SK-N-SH (cell line): ENCODE data around the gene EEF1AKMT3. TPM values are rescaled to one million over a fixed set of nuclear protein-coding genes. Genes with fewer than 3 reads are reported as not detected.

Experiments used
- CHD2 ChIP-seq: fragments of 150-350 bp; IDR thresholded peaks from 2 replicates; pipeline ENCODE4 v1.6.1; 2018; ENCODE audit warnings: low read length; ENCODE audit not compliant: partially characterized antibody
- ELF1 ChIP-seq: IDR thresholded peaks from 2 replicates; pipeline ENCODE4 v1.4.0; 2012
- EP300 ChIP-seq, 2 experiments: IDR thresholded peaks; 2 replicates each; pipeline versions ENCODE4 v1.4.0 to v1.6.1; 2012; ENCODE audit warnings: borderline replicate concordance in 1 of 2, low read depth in 1 of 2, low read length in 1 of 2
- EZH2phosphoT487 ChIP-seq: fragments of 200-600 bp; sonication (generic); IDR thresholded peaks from 2 replicates; pipeline ENCODE4 v1.6.1; 2017; ENCODE audit warnings: low read depth, mixed run types, mild to moderate bottlenecking, antibody characterized with exemption, moderate library complexity, borderline replicate concordance
- FOXM1 ChIP-seq: IDR thresholded peaks from 2 replicates; pipeline ENCODE4 v1.4.0; 2012; ENCODE audit warnings: low read depth, mild to moderate bottlenecking
- IRF3 ChIP-seq: fragments of 150-350 bp; IDR thresholded peaks from 2 replicates; pipeline ENCODE4 v1.6.1; 2016; ENCODE audit warnings: mild to moderate bottlenecking, low read depth, low read length
- JUND ChIP-seq: IDR thresholded peaks from 2 replicates; pipeline ENCODE4 v1.4.0; 2012
- MEF2A ChIP-seq: IDR thresholded peaks from 2 replicates; pipeline ENCODE4 v1.4.0; 2012; ENCODE audit warnings: low read depth, borderline replicate concordance
- MXI1 ChIP-seq: IDR thresholded peaks from 2 replicates; pipeline ENCODE4 v1.6.1; 2012; ENCODE audit warnings: mild to moderate bottlenecking, low read depth, low read length, improper control_type of control experiment
- NFIC ChIP-seq: IDR thresholded peaks from 2 replicates; pipeline ENCODE4 v1.4.0; 2012; ENCODE audit warnings: borderline replicate concordance
- NRF1 ChIP-seq: IDR thresholded peaks from 2 replicates; pipeline ENCODE4 v1.6.1; 2012; ENCODE audit warnings: low read depth, mild to moderate bottlenecking, low read length
- POLR2AphosphoS5 ChIP-seq: IDR thresholded peaks from 2 replicates; pipeline ENCODE4 v1.6.1; 2012; ENCODE audit warnings: low read depth, low read length
- RCOR1 ChIP-seq: fragments of 150-350 bp; IDR thresholded peaks from 2 replicates; pipeline ENCODE4 v1.6.1; 2017; ENCODE audit warnings: antibody characterized with exemption, low read length
- REST ChIP-seq: IDR thresholded peaks from 2 replicates; pipeline ENCODE4 v1.6.1; 2012; ENCODE audit warnings: mild to moderate bottlenecking, low read depth, low read length, moderate library complexity
- RFX5 ChIP-seq: IDR thresholded peaks from 2 replicates; pipeline ENCODE4 v1.6.1; 2012; ENCODE audit warnings: mild to moderate bottlenecking, improper control_type of control experiment, low read length
- RXRA ChIP-seq: IDR thresholded peaks from 2 replicates; pipeline ENCODE4 v1.4.0; 2012; ENCODE audit warnings: low read depth, mild to moderate bottlenecking, borderline replicate concordance
- SIN3A ChIP-seq: IDR thresholded peaks from 2 replicates; pipeline ENCODE4 v1.6.1; 2012; ENCODE audit warnings: low read depth, mild to moderate bottlenecking, low read length, moderate library complexity, borderline replicate concordance
- SMC3 ChIP-seq: IDR thresholded peaks from 2 replicates; pipeline ENCODE4 v1.6.1; 2012; ENCODE audit warnings: low read depth, low read length, improper control_type of control experiment
- TAF1 ChIP-seq: IDR thresholded peaks from 2 replicates; pipeline ENCODE4 v1.6.1; 2012; ENCODE audit warnings: low read depth, mild to moderate bottlenecking, low read length, moderate library complexity, borderline replicate concordance
- TCF12 ChIP-seq: IDR thresholded peaks from 2 replicates; pipeline ENCODE4 v1.4.0; 2012
- TEAD4 ChIP-seq: IDR thresholded peaks from 2 replicates; pipeline ENCODE4 v1.4.0; 2012; ENCODE audit warnings: mild to moderate bottlenecking, borderline replicate concordance; ENCODE audit not compliant: insufficient read depth
- USF1 ChIP-seq: IDR thresholded peaks from 2 replicates; pipeline ENCODE4 v1.4.0; 2012; ENCODE audit warnings: low read depth, borderline replicate concordance
- ZBTB33 ChIP-seq: IDR thresholded peaks from 2 replicates; pipeline ENCODE4 v1.4.0; 2012; ENCODE audit warnings: low read depth, borderline replicate concordance
- polyA plus RNA-seq, 3 experiments: library from polyadenylated mRNA; depleted of rRNA; stranded (reverse); fragments of >200 nt; gene quantifications; 2 replicates each; pipeline ENCODE4 v1.2.3, GENCODE V29; 2012

Gene EEF1AKMT3
- polyA plus RNA-seq, 1 of the 3 experiments (the other 2 are of a cell fraction), result 10.3 TPM

GRCh38 chr12:57751788-57752667 lies 20.4 kb upstream of the EEF1AKMT3 start, which contains the start of gene CDK4 (continued):
- TF ChIP-seq ZBTB33, result 0 out of 2 replicates have a peak, but pooled peaks have one; percentile 12
- TF ChIP-seq SMC3, result no peak
- TF ChIP-seq NRF1, result peak; percentile 69
- no peak for TF ChIP-seq ELF1
- TF ChIP-seq REST, result peak; percentile 38; the same call in 1 of the 2 replicates
- no peak for TF ChIP-seq TEAD4
- TF ChIP-seq EZH2phosphoT487, result no peak
- TF ChIP-seq NFIC, result peak; percentile 38; the same call in 1 of the 2 replicates
- 0 out of 2 replicates have a peak, but pooled peaks have one; percentile 32 for TF ChIP-seq POLR2AphosphoS5
- TF ChIP-seq RXRA, result no peak
- peak; percentile 89 for TF ChIP-seq MXI1
- peak; percentile 70 to 89; a peak in 3 of 4 replicates for TF ChIP-seq EP300 (IDR thresholded peaks at IDR 0.05; ENCODE audit: borderline replicate concordance in 1 of 2, low read depth in 1 of 2, low read length in 1 of 2)
- TF ChIP-seq RFX5, result peak; percentile 96
- peak; percentile 39; the same call in 1 of the 2 replicates for TF ChIP-seq TCF12
- TF ChIP-seq MEF2A, result no peak
- TF ChIP-seq CHD2, result peak; percentile 50
- no peak; the same call in 1 of the 2 replicates for TF ChIP-seq FOXM1
- peak; percentile 74 for TF ChIP-seq TAF1
- peak; percentile 75 for TF ChIP-seq RCOR1
- no peak for TF ChIP-seq JUND
- TF ChIP-seq USF1, result peak; percentile 100
- no peak for TF ChIP-seq IRF3
- TF ChIP-seq SIN3A, result peak; percentile 91; the same call in 1 of the 2 replicates
